HCT116 (cell line): ENCODE measurements around the gene TUSC7. TPM values are rescaled to one million over a fixed set of nuclear protein-coding genes. Genes with fewer than 3 reads are reported as not detected.

Experiments
- ATAC-seq: fragments of 200-7000 bp; cut with Tn5 transposase; 2 replicates; pipeline ENCODE4 v1.9.1; 2020; ENCODE audit warnings: mild to moderate bottlenecking, moderate library complexity
- BruUV-seq: library from RNA; stranded (reverse); fragments of 400-500 nt; replicated peaks from 2 replicates; lab custom pipeline; 2021; lab: Mats Ljungman, UMichigan
- CTCF ChIA-PET: fragments of 300-600 bp; sonication (Branson Sonifier 250); formaldehyde crosslinking; loops from one replicate; lab custom pipeline; 2021; ENCODE audit warnings: antibody characterized with exemption; lab: Charles Lee
- POLR2A ChIA-PET: fragments of 300-600, 350-600 bp; sonication (Branson Sonifier 250); formaldehyde crosslinking; loops from one replicate; lab custom pipeline; 2021; ENCODE audit warnings: antibody characterized with exemption; lab: Charles Lee
- RAD21 ChIA-PET, 2 experiments: fragments of 300-600 bp; sonication (Branson Sonifier 250); formaldehyde crosslinking; loops; one replicate each; lab custom pipeline; 2023; ENCODE audit warnings: low total read pairs in 2 of 2; ENCODE audit not compliant: uncharacterized antibody in 2 of 2, unreplicated experiment in 2 of 2, low non-redundant PET in 1 of 2; lab: Charles Lee
- DNase-seq: peaks from one replicate; pipeline ENCODE4 v3.0.0-alpha.2; 2010; ENCODE audit warnings: low read depth, low spot score
- H2AFZ ChIP-seq: fragments of 200-600 bp; shearing (Covaris generic), sonication (generic); 2 replicates; pipeline ENCODE4 v1.6.1; 2017; ENCODE audit warnings: low read depth, mixed run types, mixed read lengths, antibody characterized with exemption, low read length; ENCODE audit not compliant: poor library complexity, severe bottlenecking
- H3K27ac ChIP-seq: 2 replicates; pipeline ENCODE4 v1.5.1; 2012; ENCODE audit warnings: low read depth, low read length
- H3K27me3 ChIP-seq: fragments of 200-600 bp; sonication (generic); 2 replicates; pipeline ENCODE4 v1.6.1; 2016; ENCODE audit warnings: mixed run types, low read length, mixed read lengths; ENCODE audit not compliant: insufficient read depth
- H3K36me3 ChIP-seq, 2 experiments: fragments of 200-500 bp in 1 of 2; fragments of 200-600 bp in 1 of 2; sonication (Bioruptor generic) in 1 of 2; sonication (generic) in 1 of 2; 2 replicates each; pipeline versions ENCODE4 v1.5.1 to v1.6.1; 2014 to 2016; ENCODE audit warnings: low read length in 2 of 2, inconsistent platforms in 1 of 2, mixed read lengths in 1 of 2, mixed run types in 1 of 2; ENCODE audit not compliant: insufficient read depth in 2 of 2, control insufficient read depth in 1 of 2
- H3K4me1 ChIP-seq, 2 experiments: fragments of 200-600 bp in 1 of 2; sonication (generic) in 1 of 2; 2 replicates each; pipeline versions ENCODE4 v1.5.1 to v1.6.1; 2012 to 2017; ENCODE audit warnings: low read length in 2 of 2, inconsistent platforms in 1 of 2, mild to moderate bottlenecking in 1 of 2, mixed read lengths in 1 of 2, mixed run types in 1 of 2, moderate library complexity in 1 of 2; ENCODE audit not compliant: insufficient read depth in 2 of 2, control insufficient read depth in 1 of 2
- H3K4me2 ChIP-seq: fragments of 200-600 bp; sonication (generic); 2 replicates; pipeline ENCODE4 v1.6.1; 2017; ENCODE audit warnings: mixed run types, low read length, mixed read lengths
- H3K4me3 ChIP-seq, 2 experiments: fragments of 200-600 bp in 1 of 2; sonication (generic) in 1 of 2; replicated peaks in 1 of 2; 2 replicates each; pipeline ENCODE4 v1.5.1; 2011 to 2016; ENCODE audit warnings: low read length in 2 of 2, control low read depth in 1 of 2, low read depth in 1 of 2, mild to moderate bottlenecking in 1 of 2, mixed read lengths in 1 of 2, mixed run types in 1 of 2
- H3K79me2 ChIP-seq: fragments of 200-600 bp; sonication (generic); 2 replicates; pipeline ENCODE4 v1.6.1; 2017; ENCODE audit warnings: mild to moderate bottlenecking, mixed run types, low read length, moderate library complexity, mixed read lengths; ENCODE audit not compliant: insufficient read depth
- H3K9ac ChIP-seq: fragments of 200-600 bp; sonication (generic); 2 replicates; pipeline ENCODE4 v1.6.1; 2016; ENCODE audit warnings: low read length, mixed read lengths
- H3K9me2 ChIP-seq: fragments of 200-600 bp; sonication (generic), shearing (Covaris generic); 2 replicates; pipeline ENCODE4 v1.6.1; 2017; ENCODE audit warnings: mixed run types, mild to moderate bottlenecking, moderate library complexity; ENCODE audit not compliant: insufficient read depth
- H3K9me3 ChIP-seq, 2 experiments: fragments of 200-500 bp in 1 of 2; fragments of 200-600 bp in 1 of 2; sonication (Bioruptor generic) in 1 of 2; sonication (generic) in 1 of 2; 2 replicates each; pipeline ENCODE4 v1.6.1; 2014 to 2017; ENCODE audit warnings: low read length in 2 of 2, mixed read lengths in 2 of 2, inconsistent platforms in 1 of 2, low read depth in 1 of 2, mild to moderate bottlenecking in 1 of 2, mixed run types in 1 of 2, moderate library complexity in 1 of 2; ENCODE audit not compliant: control insufficient read depth in 1 of 2, insufficient read depth in 1 of 2
- H4K20me1 ChIP-seq: fragments of 200-600 bp; sonication (generic), shearing (Covaris generic); 2 replicates; pipeline ENCODE4 v1.6.1; 2017; ENCODE audit warnings: mixed run types, mild to moderate bottlenecking, moderate library complexity; ENCODE audit not compliant: insufficient read depth
- ATF3 ChIP-seq: IDR thresholded peaks from 2 replicates; pipeline ENCODE4 v1.6.1; 2012
- CBX3 ChIP-seq: IDR thresholded peaks from 2 replicates; pipeline ENCODE4 v1.6.1; 2012; ENCODE audit warnings: low read depth
- CTCF ChIP-seq, 3 experiments: fragments of 200-600 bp in 1 of 3; sonication (generic) in 1 of 3; IDR thresholded peaks in 2 of 3; conservative IDR thresholded peaks in 1 of 3; 2 replicates each; pipeline ENCODE4 v1.5.1; 2012 to 2017; ENCODE audit warnings: low read depth in 2 of 3, low read length in 2 of 3, antibody characterized with exemption in 1 of 3, borderline replicate concordance in 1 of 3, control low read depth in 1 of 3, mild to moderate bottlenecking in 1 of 3, mixed read lengths in 1 of 3, mixed run types in 1 of 3, moderate library complexity in 1 of 3; ENCODE audit not compliant: insufficient read depth in 1 of 3
- EGR1 ChIP-seq: IDR thresholded peaks from 2 replicates; pipeline ENCODE4 v1.6.1; 2012; ENCODE audit warnings: low read depth
- EZH2 ChIP-seq: fragments of 200-600 bp; sonication (generic); IDR thresholded peaks from 2 replicates; pipeline ENCODE4 v1.6.1; 2017; ENCODE audit warnings: antibody characterized with exemption, mixed run types
- EZH2phosphoT487 ChIP-seq: fragments of 200-600 bp; IDR thresholded peaks from 2 replicates; pipeline ENCODE4 v1.6.1; 2018; ENCODE audit warnings: antibody characterized with exemption, borderline replicate concordance
- FOSL1 ChIP-seq: IDR thresholded peaks from 2 replicates; pipeline ENCODE4 v1.6.1; 2012; ENCODE audit warnings: low read depth
- JUND ChIP-seq: IDR thresholded peaks from 2 replicates; pipeline ENCODE4 v1.6.1; 2012
- MAX ChIP-seq: IDR thresholded peaks from 2 replicates; pipeline ENCODE4 v1.6.1; 2012
- POLR2A ChIP-seq: IDR thresholded peaks from 2 replicates; pipeline ENCODE4 v1.7.0; 2011; ENCODE audit warnings: borderline replicate concordance; ENCODE audit not compliant: insufficient read depth, insufficient read length; ENCODE audit errors: extremely low read depth
- POLR2AphosphoS5 ChIP-seq: IDR thresholded peaks from 2 replicates; pipeline ENCODE4 v1.6.1; 2011; ENCODE audit warnings: mild to moderate bottlenecking, low read depth, low read length, moderate library complexity
- RAD21 ChIP-seq: IDR thresholded peaks from 2 replicates; pipeline ENCODE4 v1.6.1; 2012; ENCODE audit warnings: low read depth, mild to moderate bottlenecking
- SIN3A ChIP-seq: IDR thresholded peaks from 2 replicates; pipeline ENCODE4 v1.6.1; 2012; ENCODE audit warnings: low read depth
- SRF ChIP-seq: IDR thresholded peaks from 2 replicates; pipeline ENCODE4 v1.6.1; 2012; ENCODE audit warnings: low read depth
- TCF7L2 ChIP-seq: IDR thresholded peaks from 2 replicates; pipeline ENCODE4 v1.7.0; 2011; ENCODE audit warnings: borderline replicate concordance, inconsistent platforms; ENCODE audit not compliant: insufficient read depth, insufficient read length; ENCODE audit errors: extremely low read depth
- YY1 ChIP-seq: IDR thresholded peaks from 2 replicates; pipeline ENCODE4 v1.6.1; 2011; ENCODE audit warnings: low read length, low read depth, moderate library complexity, mild to moderate bottlenecking; ENCODE audit not compliant: insufficient replicate concordance; ENCODE audit errors: extremely low read depth
- ZBTB33 ChIP-seq: IDR thresholded peaks from 2 replicates; pipeline ENCODE4 v1.6.1; 2011; ENCODE audit warnings: mild to moderate bottlenecking, low read length, moderate library complexity; ENCODE audit not compliant: insufficient replicate concordance; ENCODE audit errors: extremely low read depth
- ZFX ChIP-seq: fragments of 450-650 bp; IDR thresholded peaks from 2 replicates; pipeline ENCODE4 v1.6.1; 2017
- ZNF274 ChIP-seq: fragments of 200-500 bp; sonication (Bioruptor generic); IDR thresholded peaks from 2 replicates; pipeline ENCODE4 v1.6.1; 2014; ENCODE audit warnings: mild to moderate bottlenecking, low read depth, low read length, inconsistent platforms
- intact Hi-C: fragments of 100-400 bp; cut with micrococcal nuclease; formaldehyde crosslinking; loops from 2 replicates; pipeline ENCODE4 v1.10.0; 2022
- total RNA-seq: library from RNA; stranded (reverse); gene quantifications from one replicate; pipeline ENCODE4 v1.2.1, GENCODE V29; 2021; ENCODE audit not compliant: unreplicated experiment

Gene TUSC7
- total RNA-seq, 1 experiment from 2014 or later = not detected

- TF ChIP-seq CTCF (IDR thresholded peaks at IDR 0.05 in 2 of 3, conservative IDR thresholded peaks at IDR 0.05 in 1 of 3; ENCODE audit: borderline replicate concordance in 1 of 3, insufficient read depth in 1 of 3, low read depth in 2 of 3, low read length in 2 of 3) (no peak), MAX (no peak), POLR2A (no peak), CBX3 (no peak), EGR1 (no peak), JUND (no peak), SRF (no peak), POLR2AphosphoS5 (no peak)
- TF ChIP-seq, all 23 proteins: peak for 0
Observed at GRCh38 chr3:116743062-116743461, 33.5 kb downstream of the TUSC7 start (continued).

- H3K27me3 ChIP-seq = no peaks in the 10 kb centered on the region
- TF ChIP-seq TCF7L2 (no peak), EZH2phosphoT487 (no peak), POLR2A (no peak), RAD21 (no peak), YY1 (no peak), ATF3 (no peak), FOSL1 (no peak), EGR1 (no peak), CTCF (IDR thresholded peaks at IDR 0.05 in 2 of 3, conservative IDR thresholded peaks at IDR 0.05 in 1 of 3; ENCODE audit: borderline replicate concordance in 1 of 3, insufficient read depth in 1 of 3, low read depth in 2 of 3, low read length in 2 of 3) (no peak), SIN3A (no peak), EZH2 (no peak), ZFX (no peak), POLR2AphosphoS5 (no peak), ZBTB33 (no peak), SRF (no peak), ZNF274 (no peak)
- H3K79me2 ChIP-seq = no peaks in the 10 kb centered on the region
- ChIA-PET POLR2A (no interaction called here), CTCF (no interaction called here), RAD21 (no interaction called here)
- no peak overlapping the region for H3K4me2 ChIP-seq
- H3K4me3 ChIP-seq = no peak overlapping the region
- no peak for DNase-seq
- H2AFZ ChIP-seq = no peak overlapping the region
- intact Hi-C loops = no loop called here
- H3K9me3 ChIP-seq = no peaks in the 10 kb centered on the region
- no peaks in the 10 kb centered on the region for H3K4me1 ChIP-seq
- no peak for ATAC-seq
- H3K27ac ChIP-seq = no peak overlapping the region
- H3K36me3 ChIP-seq = no peaks in the 10 kb centered on the region
- no peak overlapping the region for H3K9ac ChIP-seq
- BruUV-seq = no TSS peak
- H4K20me1 ChIP-seq = no peaks in the 10 kb centered on the region
- no peaks in the 10 kb centered on the region for H3K9me2 ChIP-seq
Observed at GRCh38 chr3:116749388-116749787, 39.8 kb downstream of the TUSC7 start.
